HUDEP-2 (cell line): ENCODE results near the gene ZNF423.

Experiments
- DNase-seq, 76 experiments: peaks; one replicate each; lab custom pipeline; 2025; ENCODE audit not compliant: unreplicated experiment in 76 of 76; lab: John Stamatoyannopoulos, UW

ZNF423 gene

DNA sequence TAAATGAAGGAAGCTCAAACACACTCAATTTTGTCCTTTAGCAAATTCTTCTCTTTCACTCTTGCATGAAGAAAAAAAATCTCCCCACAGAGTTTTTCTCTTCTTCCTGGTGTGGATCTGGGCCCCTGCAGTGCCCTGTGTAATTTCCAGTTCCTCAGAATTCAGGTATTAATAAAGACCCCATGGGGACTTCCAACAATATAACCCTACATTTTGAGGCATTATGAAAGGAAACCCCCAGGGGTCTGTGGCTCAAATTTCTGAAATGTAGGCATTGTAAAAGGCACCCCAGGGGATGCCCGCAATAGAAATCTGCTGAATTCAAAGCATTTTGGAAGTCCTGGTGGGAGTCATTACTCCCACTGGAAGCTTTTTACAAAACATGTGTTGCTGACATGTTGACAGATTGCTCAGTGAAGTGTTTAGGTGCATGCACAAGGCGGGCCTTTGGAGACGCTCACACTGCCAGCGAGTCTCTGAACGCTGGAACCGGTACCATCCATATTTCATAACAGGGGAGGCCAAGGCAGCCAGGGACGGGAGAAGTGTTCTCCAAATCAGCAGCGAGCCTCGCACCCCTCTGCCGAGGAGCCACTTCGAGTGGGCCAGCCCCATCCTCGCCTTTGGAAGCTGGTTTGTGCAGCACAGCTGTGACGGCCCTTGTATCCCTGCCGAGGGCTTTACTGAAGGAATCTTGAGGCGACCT, 154.0 kb downstream of the ZNF423 start:
- DNase-seq = no peak

DNA sequence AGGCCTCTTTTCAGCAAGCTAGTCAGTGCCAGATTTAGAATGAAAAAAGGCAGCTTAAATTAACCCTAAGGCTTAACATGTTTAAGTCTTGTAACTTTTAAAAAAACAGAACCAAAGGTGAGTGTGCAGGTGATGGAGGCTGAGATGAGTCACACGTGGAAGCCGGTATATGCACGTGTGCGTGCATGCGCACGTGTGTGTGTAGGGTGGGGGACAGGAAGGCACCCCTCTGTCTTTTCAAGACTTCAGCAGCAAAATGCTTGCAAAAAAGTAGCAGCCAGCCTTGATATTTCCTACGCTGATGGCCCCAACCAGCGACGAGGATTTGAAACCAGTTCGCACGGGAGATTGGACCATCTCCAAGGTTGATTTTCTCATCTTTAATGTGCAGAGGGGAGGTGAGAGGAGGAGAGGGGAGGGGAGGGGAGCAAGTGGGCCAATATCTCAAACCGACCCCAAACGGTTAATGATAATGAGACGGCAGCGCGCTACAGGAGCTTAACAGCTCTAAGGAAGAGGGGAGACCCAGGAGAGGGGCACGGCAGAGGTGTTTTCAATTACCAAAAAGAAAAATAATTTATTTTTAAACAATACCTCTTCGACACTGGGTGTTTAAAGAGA, 154.7 kb downstream of the ZNF423 start:
- no peak for DNase-seq

DNA sequence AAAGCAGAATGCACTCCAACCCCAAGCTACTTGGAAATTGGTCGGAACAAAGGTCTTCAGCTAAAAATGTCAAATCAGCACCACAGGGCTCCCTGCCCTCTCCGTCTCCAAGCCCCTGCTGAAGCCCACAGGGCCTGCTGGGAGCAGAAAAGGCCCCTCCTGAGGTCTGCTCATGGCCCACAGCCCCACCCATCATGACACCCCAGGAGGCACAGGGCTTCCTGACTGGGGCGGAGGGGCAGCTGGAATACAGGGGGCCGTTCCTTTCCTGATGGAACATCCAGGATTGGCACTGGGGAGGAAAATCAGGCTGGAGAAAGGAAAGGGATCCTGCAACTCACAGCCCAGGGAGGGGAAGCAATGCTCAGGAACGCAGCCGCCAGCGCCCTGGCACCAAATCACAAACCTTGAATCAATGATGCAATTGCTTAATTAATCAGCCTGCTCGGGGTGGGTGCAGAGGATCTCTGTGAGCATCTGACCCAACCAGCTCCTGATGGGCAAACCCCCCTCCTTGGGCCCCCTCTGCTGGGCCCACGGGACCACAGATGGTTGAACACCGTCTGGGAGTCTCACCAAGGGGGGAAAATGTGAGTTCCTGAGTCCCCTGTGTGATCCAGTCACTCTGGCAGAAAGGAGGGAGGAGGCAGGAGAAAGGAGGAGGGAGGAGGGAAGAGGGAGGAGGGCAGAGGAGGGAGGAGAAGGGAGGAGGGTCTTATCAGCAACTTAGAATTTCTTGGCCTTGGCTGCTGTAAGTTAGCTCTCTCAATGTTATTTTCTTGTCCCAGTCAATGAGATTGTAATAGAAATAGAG, 155.5 kb downstream of the ZNF423 start:
- no peak for DNase-seq

DNA sequence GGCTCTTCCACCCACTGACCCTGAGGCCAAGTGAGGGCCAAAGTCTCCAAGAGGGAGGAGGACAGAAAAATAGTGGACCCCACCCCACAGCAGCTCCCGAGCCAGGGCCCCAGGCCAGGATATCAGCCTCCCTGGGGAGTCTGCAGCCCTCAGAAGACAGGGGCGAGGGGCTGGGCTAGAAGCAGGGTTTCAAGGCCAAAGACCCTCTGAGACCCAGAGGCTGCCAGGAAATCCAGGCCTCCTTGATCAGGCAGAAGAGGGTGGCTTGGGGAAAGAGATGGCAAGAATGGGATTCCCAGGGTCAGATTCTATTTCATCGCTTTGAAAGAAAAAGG, 156.1 kb downstream of the ZNF423 start:
- no peak for DNase-seq

DNA sequence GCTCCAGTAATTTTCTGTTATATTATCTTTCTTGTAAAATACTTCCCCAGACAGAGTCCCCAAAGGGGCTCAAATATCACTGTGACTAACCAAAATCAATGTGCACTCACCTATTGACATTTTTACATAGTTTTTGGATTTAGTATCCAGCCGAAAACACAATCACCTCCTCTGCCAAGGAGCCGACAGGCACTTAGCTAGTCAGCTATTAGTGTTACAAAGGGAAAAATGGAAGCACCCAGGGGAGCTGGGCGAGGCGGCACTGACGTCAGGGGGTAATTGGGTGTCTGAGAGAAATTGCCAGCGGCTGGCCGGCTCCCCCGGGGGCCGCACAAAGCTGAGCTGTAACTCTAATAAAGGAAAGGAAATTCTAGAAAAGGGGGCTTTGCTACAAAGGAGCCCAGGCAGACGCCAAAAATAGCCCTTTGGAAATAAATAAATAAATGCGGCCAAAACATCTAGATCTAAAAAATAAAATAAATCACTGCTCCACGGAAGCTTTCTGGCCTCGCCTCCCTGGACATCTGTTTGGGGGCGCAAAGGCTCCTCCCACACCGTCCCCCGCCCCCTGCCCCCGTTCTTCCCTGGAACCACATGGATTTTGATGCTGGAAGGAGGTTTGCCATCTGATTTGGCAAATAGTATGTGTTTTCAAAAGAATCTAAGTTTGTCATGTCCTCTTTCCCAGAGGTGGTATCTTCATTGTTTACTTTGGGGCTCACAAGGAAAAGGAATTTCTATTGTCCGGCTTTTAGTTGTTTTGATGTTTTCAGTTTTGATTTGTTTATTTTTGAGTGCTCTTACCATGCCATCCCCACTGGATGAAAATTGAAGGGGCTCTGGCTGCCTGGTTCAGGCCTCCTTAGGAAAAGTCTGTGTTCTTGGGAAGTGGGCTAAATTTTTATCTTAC, 156.7 kb downstream of the ZNF423 start:
- no peak for DNase-seq

DNA sequence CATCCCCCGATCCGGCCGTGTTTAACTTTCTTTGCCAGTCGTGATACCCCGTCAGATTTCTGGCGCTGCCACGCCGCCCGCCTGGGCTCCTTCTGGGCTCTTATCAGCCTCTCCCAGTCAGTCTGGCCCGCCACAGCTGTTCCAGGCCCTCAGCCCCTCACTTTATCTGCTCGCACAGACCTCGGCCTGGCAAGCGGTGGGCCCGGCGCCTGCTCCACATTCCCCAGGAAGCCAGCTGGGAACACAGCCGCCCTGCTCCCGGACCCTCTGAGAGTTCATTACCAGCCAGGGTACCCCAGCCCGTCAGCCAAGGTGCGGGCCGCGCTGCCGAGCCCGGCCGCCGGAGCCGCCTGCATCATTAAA, 157.5 kb downstream of the ZNF423 start:
- peak in 75 of 76 experiments; percentile 3 to 92 (median 70) for DNase-seq

DNA sequence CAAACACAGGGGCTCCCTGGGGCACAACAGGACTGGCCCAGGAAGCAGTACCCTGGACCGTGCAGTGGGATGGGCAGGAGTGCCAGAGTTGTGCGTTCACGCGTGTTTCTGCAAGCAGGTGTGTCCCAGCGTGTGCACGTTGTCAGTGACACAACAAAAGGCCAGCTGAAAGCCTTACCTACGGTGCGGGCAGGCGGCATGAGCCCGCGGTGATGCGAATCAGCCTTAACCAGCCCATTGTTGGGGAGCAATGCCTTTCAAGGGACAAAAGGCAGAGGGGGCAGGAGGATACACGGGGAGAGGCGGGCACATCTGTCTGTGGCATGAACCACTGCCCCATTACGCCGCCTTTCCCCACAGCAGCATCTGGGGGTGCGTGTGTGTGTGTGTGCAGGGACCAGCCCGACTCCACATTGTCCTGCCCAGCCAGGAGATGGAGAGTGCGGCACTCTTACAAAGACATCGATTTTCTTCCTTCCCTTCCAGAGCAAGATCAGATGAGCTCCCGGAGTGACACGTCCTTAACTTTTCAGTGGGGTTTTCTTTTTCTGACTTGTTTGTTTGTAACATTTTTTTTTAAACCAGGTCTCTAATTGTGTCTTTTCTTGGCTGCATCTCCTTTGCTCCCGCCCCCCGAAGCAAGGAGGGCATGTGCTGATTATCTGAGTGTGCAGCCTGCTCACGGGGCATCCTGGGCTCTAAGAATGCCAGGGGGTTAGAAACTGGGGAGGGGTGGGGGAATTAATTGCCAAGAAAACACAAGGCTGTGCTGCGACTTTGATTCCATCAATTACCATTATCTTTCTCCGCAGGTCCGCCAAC, 158.1 kb downstream of the ZNF423 start:
- DNase-seq = peak in 1 of 76 experiments; percentile 42

DNA sequence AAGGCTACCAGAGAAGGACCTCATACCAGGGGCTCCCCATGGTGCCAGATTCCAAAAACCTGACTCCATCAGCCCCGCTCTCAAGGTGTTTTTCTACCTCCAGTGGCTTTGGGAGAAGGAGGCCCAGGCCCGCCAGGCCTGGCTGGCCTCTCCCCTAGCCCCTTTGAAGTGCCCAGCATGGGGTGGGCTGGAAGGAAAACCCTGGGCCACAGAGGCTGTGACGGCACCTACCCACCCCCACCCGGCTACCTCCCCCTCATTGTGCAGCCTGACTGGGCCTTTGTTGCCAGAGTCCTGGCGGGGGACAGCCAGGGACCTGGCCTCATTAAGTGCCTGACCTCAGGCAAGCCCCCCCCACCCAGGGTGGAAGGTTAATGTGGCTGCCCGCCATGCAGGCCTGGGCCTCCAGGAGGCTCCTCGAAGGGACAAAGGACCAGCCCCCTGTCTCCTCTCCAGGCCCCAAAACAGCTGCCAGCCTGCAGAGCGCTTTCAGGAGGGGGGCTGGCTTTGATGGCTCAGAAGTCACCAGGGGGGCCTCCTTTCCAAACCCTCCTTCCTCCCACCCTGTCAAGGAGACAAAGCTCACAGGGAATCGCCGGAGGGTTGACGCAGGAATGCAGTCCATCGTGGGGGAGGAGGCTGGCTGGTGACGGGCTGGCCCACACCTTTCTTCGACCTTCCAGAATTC, 159.4 kb downstream of the ZNF423 start:
- no peak for DNase-seq

DNA sequence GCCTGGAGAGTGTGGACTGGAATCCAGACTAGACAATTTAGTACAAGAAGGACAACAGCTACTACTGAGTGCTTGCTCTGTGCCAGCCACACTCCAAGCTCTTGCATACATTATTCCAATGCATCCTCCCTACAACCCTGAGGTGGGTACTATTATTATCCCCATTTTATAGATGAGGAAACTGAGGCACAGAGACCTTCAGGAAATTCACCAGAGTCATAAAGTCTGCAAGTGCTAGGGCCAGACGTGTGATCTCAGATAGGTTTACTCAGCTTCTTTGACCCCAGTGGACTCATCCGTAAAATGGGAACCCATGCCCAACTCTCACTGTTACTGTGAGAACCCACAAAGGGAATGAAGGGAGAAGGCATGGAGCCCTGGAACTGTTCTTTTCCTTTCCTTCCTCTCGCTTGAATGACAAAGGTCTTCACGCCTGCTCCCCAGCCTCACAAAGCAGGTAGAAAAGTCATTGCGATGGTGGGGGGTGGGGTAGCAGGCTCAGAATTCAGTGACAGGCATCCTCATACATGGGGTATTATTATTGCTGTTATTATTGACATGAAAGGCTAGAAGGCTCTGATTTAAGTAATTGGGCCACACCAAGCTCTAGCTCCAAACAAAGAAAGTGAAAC, 160.0 kb downstream of the ZNF423 start:
- no peak for DNase-seq

DNA sequence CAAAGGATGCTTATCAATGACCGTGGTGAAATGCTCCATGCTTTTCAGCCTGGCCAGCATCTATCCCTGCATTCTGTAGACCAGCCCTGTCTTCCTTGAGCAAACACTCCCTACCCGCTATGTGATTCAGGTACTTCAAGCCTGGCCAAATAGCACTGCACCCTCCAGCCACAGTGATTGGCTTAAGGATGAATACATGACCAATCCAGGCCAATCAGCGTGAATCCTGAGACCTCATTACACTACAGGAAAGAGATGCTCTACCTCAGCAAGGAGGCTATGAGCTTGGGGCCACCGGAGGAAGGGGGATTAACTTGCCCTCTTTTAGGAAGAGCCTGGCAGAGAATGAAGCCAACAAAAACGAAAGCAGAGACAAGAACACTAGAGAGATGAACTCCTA, 162.5 kb downstream of the ZNF423 start:
- DNase-seq = no peak

DNA sequence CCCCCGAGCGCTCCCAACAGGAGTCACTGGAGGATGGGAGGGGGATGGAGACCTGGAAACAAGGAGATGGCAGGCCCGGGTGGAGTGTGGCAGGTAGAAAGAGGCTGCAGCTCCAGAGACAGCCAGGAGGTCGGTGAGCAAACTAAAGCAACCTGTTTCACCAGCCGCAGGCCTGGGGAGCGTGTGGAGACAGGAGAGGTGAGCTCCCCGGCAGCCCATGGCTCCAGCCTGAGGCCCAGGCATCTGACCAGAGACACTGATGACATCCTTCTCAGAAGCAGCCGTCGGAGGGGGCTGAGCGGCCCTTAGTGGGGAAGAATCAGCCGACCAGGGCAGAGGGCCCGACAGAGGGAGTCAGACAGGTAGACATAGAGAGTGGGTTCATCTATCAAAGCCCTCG, 165.1 kb downstream of the ZNF423 start:
- DNase-seq = no peak

DNA sequence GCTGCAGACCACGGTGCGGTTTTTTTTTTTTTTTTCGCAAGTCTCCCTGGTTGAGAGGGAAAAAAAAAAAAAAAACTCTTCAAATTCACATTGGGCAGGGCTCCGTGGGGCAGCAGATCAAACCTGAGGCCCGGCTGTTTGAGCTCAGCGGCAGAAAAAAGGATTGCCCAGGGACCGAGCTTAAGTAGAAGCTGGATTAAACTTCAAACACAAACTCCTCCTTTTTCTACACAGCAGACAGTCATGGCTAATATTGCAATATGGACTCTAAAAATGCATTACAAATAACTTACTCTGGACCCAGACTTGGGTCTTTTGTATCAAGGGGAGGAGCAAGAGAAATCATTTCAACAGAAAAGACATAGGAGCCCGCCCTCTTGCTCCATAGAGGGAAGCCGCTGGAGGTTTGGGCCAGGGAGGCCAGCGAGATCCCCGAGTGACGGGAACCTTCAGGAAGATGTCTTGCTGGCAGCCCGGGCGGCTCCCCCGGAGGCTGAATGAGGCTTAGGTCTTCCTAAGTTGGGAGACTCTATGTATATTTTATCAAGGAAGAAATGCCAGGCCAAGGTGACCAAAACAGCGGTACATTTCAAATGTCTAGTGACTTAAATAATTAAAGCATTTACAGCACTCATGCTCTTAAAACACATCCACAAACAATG, 167.7 kb downstream of the ZNF423 start:
- DNase-seq = no peak

DNA sequence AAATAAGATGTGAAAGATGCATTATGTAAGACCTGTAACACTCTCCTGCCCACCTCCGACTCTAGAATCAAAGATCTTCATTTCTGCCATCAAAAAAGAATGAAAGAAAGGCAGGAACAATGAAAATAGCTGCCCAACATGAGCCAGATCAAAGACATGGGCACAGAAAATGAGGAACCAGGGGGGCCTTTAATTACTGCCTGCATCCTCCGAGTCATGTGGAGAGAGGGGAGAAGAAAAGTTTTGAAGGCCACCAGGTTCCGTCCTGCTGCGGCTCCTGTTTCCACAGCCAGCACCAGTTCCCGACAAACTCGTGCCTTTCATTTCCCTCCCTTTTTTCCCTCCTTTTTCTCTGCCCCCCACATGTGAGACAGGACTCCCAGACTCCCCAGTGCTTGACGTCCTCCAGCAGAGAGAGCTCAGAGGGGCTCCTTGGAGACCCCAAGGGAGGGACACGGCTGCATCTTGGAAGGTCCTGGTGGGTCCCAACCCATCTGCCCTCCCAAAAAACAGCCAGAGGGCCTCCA, 168.4 kb downstream of the ZNF423 start:
- no peak for DNase-seq

DNA sequence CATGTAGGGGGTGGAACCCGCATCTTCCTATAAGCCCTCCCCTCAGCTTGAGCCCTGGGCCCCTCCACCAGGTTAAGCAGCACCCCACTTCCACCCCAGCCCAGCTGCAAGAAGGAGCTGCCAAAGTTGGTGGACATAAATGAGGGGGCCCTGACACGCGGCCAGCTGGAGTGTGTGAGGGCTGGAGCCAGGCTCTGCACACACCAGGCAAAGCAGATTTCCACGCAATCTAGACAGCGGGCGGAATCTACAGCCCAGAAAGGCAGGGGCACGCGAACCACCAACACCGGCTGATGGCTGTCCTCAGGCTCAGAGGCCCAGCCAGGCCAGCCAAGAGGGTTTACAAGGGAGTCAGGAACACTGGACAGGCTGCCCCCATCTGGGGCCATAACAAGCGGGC, 171.2 kb downstream of the ZNF423 start:
- no peak for DNase-seq

DNA sequence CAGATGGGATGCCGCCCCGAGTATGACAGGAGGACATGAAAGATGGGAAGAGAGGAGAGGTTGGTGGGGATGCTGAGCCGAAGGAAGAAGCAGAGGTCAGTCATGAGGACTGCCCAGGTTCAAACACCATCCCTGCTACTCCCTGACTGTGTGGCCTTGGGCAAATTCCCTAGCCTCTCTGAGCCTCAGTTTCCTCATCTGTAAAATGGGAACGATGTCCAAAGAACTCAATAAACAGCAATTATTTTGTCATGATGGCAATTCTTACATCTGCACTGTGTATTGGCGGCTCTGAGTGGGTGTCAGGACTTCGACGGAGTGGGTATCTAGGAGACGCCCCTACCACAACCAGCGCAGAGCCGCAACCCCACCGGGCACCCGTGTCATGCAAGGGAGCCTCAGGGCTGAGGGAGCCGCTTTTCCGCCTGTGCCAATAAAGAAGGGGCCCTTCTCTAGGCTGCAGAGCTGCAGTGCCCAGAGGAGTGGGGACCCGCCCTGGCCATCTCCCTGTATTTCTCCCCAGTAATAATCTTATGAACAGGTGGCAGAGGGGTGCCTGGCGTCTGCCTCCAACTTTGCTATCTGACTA, 173.2 kb downstream of the ZNF423 start:
- DNase-seq = no peak

DNA sequence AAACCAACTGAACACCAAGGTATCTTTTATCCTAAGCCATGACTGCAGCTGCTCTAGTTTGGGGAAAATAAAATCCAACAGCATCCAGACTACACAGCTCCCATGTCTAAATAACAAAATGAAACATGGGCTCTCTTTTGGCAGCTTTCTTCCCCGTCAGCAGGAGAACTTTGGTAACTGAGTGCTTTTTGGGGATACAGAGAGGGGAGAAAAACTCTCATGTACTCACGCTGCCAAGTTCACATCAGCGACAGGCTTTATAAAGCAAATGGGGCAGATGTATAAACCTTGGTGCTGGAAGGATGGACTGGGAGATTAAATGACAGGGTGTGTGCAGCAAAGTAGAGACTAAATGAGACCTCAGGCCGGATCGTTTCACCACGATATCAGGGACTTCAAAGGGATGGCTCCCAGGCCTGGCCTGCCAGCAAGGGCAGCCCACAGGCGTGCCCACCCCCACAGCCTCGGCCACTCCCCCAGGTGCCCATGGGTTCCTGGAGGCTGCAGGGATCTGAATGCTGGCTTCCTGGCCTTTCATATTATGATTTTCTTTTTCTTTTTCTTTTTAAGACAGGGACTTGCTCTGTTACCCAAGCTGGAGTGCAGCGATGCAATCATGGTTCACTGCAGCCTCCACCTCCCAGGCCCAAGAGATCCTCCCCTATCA, 174.6 kb downstream of the ZNF423 start:
- no peak for DNase-seq

DNA sequence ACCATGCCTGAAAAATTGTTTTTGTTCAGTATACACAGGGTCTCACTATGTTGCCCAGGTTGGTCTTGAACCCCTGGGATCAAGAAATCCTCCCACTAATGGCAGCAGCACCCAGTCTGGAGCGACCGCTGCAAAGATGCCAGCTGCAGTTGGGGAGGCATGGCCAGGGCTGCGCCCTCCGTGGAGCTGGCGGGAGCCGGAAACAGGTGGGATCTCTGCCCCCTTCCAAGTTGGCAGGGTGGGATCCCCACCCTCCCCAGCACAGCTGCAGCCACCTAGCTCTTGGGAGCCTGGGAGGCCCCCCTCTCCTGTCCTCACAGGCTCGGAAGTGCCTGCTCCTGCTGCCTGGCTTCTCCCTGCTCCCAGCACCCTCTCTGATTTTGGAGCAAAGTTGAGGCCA, 176.8 kb downstream of the ZNF423 start:
- DNase-seq = no peak
